NCI-H1436 treated with DMSO at 0.1 percent for 48 hours (cell line): ENCODE measurements around the gene RARS1.

Source experiments
- DNase-seq: peaks from one replicate; lab custom pipeline; 2025; lab: John Stamatoyannopoulos, UW

RARS1 gene

DNA sequence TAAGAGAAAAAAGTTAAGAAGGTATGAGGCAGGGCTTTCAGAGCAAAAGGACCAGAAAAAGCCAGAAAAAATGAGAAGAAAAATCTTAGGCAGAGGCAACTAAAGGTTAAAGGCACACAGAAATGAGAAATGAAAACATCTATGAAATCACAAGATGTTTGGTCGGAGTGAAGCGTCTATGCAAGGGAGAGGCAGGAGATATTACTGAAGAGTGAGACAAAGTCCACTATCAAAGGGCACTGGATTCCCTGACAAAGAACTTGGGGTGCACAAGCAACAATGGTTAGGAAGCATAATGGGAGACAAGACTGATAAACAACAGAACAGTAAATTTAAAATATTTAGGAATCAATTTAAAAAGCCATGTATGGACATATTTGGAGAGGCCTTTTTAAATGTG is 76.0 kb downstream of the RARS1 start:
- DNase-seq: no peak

DNA sequence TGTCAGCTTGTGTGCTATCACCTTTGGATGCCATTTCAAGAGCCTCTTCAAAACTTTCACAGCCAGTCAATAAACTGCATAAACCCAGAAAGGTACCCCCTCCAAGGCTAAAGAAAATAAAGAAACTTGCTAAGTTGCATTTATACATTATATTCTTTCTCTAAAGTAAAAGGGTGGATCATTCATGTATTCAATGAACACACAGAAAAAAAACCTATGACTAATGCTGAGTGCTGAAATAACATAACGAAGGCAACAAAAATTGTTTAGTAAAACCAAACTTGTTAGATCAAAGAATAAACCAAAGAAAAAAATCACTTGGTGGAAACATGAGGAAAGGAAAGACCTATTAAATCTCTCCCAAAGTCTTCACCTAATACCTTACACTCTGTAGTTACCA is 77.7 kb downstream of the RARS1 start:
- no peak for DNase-seq

DNA sequence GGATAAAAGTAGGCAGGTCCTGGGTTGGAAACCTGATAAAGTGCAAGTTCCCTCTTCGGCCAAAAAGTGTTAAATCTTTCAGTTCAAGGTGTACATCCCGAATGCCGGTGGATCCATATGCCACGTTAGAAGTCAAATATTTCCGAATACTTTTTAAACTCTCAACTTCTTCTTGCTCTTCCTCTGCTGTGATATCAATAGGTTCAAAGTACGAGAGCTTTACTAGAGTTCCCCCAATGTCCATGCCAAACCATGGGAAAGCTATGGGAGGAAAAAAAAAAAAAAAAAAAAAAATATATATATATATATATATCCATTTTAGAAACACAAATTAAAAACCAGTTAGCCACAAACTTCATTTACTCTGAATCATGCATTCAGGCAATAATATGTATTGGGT is 82.5 kb downstream of the RARS1 start:
- no peak for DNase-seq
